Activated CD8-positive, alpha-beta memory T cell treated with anti-CD3 and anti-CD28 coated beads, Interleukin-2, amount 10 ng/mL, durations not matched to agents 7 days and 5 days (primary cell): Measurements from ENCODE around the gene GNB1L. TPM values are rescaled to one million over a fixed set of nuclear protein-coding genes. Genes with fewer than 3 reads are reported as not detected.

Experiments used
- ATAC-seq: fragments of 150-1000 bp; cut with Tn5 transposase; one replicate; pipeline ENCODE4 v1.10.0; 2021; ENCODE audit warnings: moderate library complexity
- CTCF ChIA-PET: fragments of 350-600 bp; sonication (Branson Sonifier 250); formaldehyde crosslinking; loops from one replicate; lab custom pipeline; 2021; ENCODE audit warnings: antibody characterized with exemption; lab: Charles Lee
- DNase-seq: peaks from one replicate; pipeline ENCODE4 v3.0.0-alpha.2; 2020
- H3K27ac Mint-ChIP-seq: one replicate; pipeline ENCODE4 v1.8.0; 2021; ENCODE audit warnings: mild to moderate bottlenecking, mixed read lengths
- H3K27me3 Mint-ChIP-seq: one replicate; pipeline ENCODE4 v1.8.0; 2021; ENCODE audit warnings: mixed read lengths
- H3K36me3 Mint-ChIP-seq: one replicate; pipeline ENCODE4 v1.8.0; 2021; ENCODE audit warnings: mild to moderate bottlenecking, mixed read lengths
- H3K4me1 Mint-ChIP-seq: one replicate; pipeline ENCODE4 v1.8.0; 2021; ENCODE audit warnings: mixed read lengths
- H3K4me3 Mint-ChIP-seq: one replicate; pipeline ENCODE4 v1.8.0; 2021; ENCODE audit warnings: mild to moderate bottlenecking, moderate library complexity, mixed read lengths
- H3K9me3 Mint-ChIP-seq: one replicate; pipeline ENCODE4 v1.8.0; 2022; ENCODE audit warnings: low read depth, mixed read lengths
- total RNA-seq, 2 experiments: library from RNA; stranded (reverse); gene quantifications; one replicate each; pipeline ENCODE4 v1.2.3, GENCODE V29; 2021

Gene GNB1L
- total RNA-seq, 2 experiments from 2014 or later = 13.7 to 14.7 TPM

DNA sequence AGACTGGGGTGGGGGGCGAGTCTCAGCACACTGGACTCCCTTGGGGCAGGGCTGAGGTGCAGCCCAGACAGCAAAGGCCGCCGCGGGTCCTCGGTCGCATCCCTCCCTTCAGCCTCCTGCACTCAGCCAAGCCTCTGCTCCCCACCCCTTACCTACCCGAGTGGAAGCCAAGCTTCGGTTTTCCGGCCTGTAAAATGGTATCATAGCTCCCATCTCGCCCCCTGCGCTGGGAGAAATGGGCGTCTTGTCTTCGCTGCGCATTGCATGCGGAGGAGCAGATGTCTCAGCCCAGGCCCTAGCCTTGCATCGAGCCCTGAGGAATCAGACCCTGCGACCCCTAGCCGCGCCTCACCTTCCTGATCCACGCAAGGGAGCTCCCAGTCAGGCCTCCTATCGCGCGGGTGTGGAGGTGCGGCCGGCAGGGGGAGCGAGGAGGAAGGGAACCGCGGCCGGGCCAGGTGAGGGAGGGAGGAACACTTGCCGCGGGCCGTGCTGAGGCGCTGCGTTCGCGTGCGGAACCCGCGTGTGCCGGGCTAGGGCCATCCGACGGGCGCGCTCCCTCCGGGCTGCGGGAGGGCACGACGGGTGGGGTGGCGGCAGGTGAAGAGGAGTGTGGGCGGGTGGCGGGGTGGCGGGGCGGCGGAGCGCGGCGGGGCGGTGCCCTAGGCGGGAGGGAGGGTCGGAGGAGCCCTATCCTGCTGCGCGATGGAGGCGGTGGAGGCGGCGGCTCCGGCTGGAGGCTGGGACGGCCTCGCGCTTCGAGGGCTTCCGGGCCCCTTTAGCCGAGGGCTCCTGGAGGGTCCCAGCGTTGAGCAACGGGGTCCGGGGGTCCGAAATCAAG, 98.2 kb downstream of the GNB1L start:
- Mint-ChIP-seq H3K4me1 (peaks cover 16% of the 10 kb centered on the region), H3K36me3 (peaks cover 6% of the 10 kb centered on the region), H3K9me3 (no peaks in the 10 kb centered on the region), H3K27me3 (peaks cover 70% of the 10 kb centered on the region), H3K4me3 (no peak overlapping the region), H3K27ac (no peak overlapping the region)
- peak; percentile 73 for DNase-seq
- CTCF ChIA-PET = interaction anchor here (0.6 to 4.3 kb wide), 10 partner anchors 9 to 474 kb away, joined by 3 to 27 read pairs (median 4); partner anchors contain the start of gene GP1BB
- ATAC-seq = peak; percentile 75

DNA sequence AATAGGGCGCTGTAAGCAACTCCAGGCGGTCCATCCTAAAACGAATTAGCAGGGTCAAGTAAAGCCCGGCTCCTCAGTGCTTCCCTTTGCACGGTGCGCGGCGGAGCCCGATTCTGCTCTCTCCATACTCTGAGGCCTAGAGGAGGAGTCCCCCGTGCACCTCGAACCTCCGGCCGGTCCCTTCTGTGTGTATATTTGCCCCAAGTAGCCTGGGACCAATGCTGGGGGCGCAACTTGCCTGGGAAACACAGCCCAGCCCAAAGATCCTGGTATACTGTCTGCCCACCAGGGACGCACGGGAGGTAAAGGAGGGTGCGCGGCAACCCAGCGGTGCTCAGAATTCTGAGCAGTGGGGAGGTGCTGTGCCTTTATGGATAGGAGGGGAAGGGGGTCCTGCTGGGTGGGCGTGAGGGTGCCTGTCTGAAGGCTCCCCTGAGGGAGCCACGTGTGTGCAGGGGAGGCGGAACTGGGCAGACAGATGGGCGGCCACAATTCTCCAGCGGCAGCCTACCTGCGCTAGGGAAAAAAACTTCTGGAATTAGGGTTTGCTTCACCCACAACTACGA, 98.9 kb downstream of the GNB1L start:
- Mint-ChIP-seq H3K4me3 (no peak overlapping the region), H3K9me3 (no peaks in the 10 kb centered on the region), H3K27ac (no peak overlapping the region), H3K4me1 (peaks cover 15% of the 10 kb centered on the region), H3K27me3 (peaks cover 69% of the 10 kb centered on the region), H3K36me3 (peaks cover 6% of the 10 kb centered on the region)
- no peak for ATAC-seq
- DNase-seq = no peak
- CTCF ChIA-PET = interaction anchor here (0.6 to 4.3 kb wide), 10 partner anchors 10 to 474 kb away, joined by 3 to 27 read pairs (median 4); partner anchors contain the start of gene GP1BB

GRCh38 chr22:19755145-19755710, 99.4 kb downstream of the GNB1L start:
- Mint-ChIP-seq H3K4me3 (no peak overlapping the region), H3K27ac (no peak overlapping the region), H3K4me1 (peaks cover 14% of the 10 kb centered on the region), H3K9me3 (no peaks in the 10 kb centered on the region), H3K36me3 (peaks cover 5% of the 10 kb centered on the region), H3K27me3 (peaks cover 68% of the 10 kb centered on the region)
- DNase-seq (no peak), ATAC-seq (no peak)
- CTCF ChIA-PET = interaction anchor here (1.0 to 4.3 kb wide), 3 partner anchors 10 to 94 kb away, joined by 3 to 24 read pairs (median 4); no protein-coding TSS in a partner anchor

GRCh38 chr22:19754701-19755144, 100.0 kb downstream of the GNB1L start:
- H3K4me3 Mint-ChIP-seq = no peak overlapping the region
- no peak for DNase-seq
- no peaks in the 10 kb centered on the region for H3K36me3 Mint-ChIP-seq
- no peak for ATAC-seq
- no peak overlapping the region for H3K27ac Mint-ChIP-seq
- H3K9me3 Mint-ChIP-seq = no peaks in the 10 kb centered on the region
- H3K4me1 Mint-ChIP-seq = peaks cover 9% of the 10 kb centered on the region
- CTCF ChIA-PET = interaction anchor here (1.0 to 4.3 kb wide), 2 partner anchors 9 to 24 kb away, joined by 3 to 24 read pairs; no protein-coding TSS in a partner anchor
- H3K27me3 Mint-ChIP-seq = peaks cover 62% of the 10 kb centered on the region

DNA sequence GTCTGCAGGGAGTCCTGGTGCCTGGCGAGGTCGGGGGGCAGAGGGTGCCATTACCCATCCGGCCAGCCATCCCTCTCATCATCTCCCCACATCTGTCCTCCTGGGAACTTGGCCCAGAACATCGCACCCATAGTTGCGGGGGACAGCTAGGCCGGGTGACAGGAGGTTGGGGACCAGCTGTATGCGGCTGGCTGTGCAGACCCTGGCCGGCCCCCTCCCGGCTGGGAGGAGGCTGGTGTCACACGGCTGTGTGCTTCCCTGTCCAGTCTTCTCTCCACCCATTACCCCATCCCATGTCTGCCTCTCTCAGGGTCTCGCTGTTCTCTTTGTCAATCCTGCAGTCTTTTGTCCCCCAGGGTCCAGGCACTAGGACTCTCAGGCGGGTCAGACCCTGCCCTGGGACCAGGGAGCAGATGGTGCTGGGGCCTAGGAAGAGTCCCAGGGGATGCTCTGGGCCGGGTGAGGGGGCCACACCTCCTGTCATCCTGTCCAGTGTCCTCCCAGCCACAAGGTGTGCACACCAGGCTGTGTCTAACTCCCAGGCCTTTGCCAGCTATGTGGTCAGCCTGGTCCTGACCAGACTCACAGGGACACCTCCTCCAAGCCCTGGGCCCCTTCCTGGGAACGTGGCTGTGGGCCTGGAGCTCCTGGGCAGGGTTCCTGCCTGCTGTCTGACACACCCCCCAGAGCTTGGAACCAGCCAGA, 100.5 kb downstream of the GNB1L start:
- peaks cover 8% of the 10 kb centered on the region for H3K4me1 Mint-ChIP-seq

GRCh38 chr22:19753090-19753842, 101.4 kb downstream of the GNB1L start:
- no peaks in the 10 kb centered on the region for H3K36me3 Mint-ChIP-seq
- no peaks in the 10 kb centered on the region for H3K9me3 Mint-ChIP-seq
- no peak overlapping the region for H3K27ac Mint-ChIP-seq
- no peak for DNase-seq
- peaks cover 55% of the 10 kb centered on the region for H3K27me3 Mint-ChIP-seq
- peaks cover 8% of the 10 kb centered on the region for H3K4me1 Mint-ChIP-seq
- CTCF ChIA-PET = interaction anchor here (1.1 to 4.3 kb wide), 2 partner anchors 23 to 157 kb away, joined by 3 to 24 read pairs; no protein-coding TSS in a partner anchor
- no peak for ATAC-seq
- no peak overlapping the region for H3K4me3 Mint-ChIP-seq

More for the DNA sequence above, 100.5 kb downstream of the GNB1L start:
- ATAC-seq (no peak), DNase-seq (no peak)
- Mint-ChIP-seq H3K27ac (no peak overlapping the region), H3K36me3 (no peaks in the 10 kb centered on the region), H3K4me3 (no peak overlapping the region), H3K9me3 (no peaks in the 10 kb centered on the region), H3K27me3 (peaks cover 58% of the 10 kb centered on the region)
- CTCF ChIA-PET = interaction anchor here (4.3 kb wide), 1 partner anchor 23 kb away, joined by 24 read pairs; no protein-coding TSS in a partner anchor

DNA sequence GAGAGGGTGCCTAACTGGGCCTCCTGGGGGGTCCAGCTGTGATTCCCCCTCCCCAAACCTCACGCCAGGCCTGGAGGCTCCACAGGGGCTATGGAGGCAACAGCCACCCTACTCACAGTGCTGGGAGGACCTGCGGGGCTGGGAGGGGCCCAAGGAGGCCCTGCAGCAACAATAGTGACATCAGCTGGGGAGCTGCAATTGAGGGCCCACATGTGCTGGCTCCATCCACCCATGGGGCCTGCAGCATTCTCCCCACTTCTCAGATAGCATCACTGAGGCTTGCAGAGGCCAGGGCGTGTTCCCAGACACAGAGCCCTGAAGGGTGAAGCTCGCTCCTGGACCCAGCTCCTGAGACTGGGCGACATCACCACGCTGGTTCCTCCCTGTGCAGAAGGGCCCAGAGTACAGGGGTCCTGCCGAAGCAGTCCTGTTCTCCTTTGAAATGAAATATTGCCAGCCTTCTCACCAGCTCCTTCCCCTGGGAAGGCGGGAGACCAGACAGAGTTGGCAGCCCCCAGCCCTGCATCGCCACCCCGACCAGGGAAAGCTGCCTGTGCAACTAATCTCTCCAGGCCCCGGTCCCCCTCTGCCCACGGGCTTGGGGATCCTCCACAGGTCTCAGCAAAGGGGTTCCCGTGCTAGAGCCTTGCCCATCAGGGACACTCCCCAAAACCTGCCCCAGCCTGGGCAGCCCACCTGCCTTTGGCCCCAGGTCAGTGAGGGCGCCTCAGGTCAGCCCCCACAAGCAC, 103.0 kb downstream of the GNB1L start:
- Mint-ChIP-seq H3K4me3 (no peak overlapping the region), H3K4me1 (peaks cover 2% of the 10 kb centered on the region), H3K9me3 (no peaks in the 10 kb centered on the region), H3K27me3 (peaks cover 43% of the 10 kb centered on the region), H3K27ac (no peak overlapping the region), H3K36me3 (no peaks in the 10 kb centered on the region)
- DNase-seq (no peak), ATAC-seq (no peak)
- CTCF ChIA-PET = interaction anchor here (0.9 kb wide), 2 partner anchors 21 to 158 kb away, joined by 4 read pairs; no protein-coding TSS in a partner anchor

GRCh38 chr22:19750507-19751490, 103.9 kb downstream of the GNB1L start:
- CTCF ChIA-PET = interaction anchor here (0.9 kb wide), 2 partner anchors 20 to 159 kb away, joined by 4 read pairs; no protein-coding TSS in a partner anchor

GRCh38 chr22:19749876-19750275, 104.8 kb downstream of the GNB1L start:
- H3K4me1 Mint-ChIP-seq = no peaks in the 10 kb centered on the region
- H3K36me3 Mint-ChIP-seq = no peaks in the 10 kb centered on the region
- peaks cover 26% of the 10 kb centered on the region for H3K27me3 Mint-ChIP-seq
- ATAC-seq (no peak), DNase-seq (no peak)
- H3K4me3 Mint-ChIP-seq = no peak overlapping the region
- CTCF ChIA-PET = no interaction called here
- H3K9me3 Mint-ChIP-seq = no peaks in the 10 kb centered on the region
- H3K27ac Mint-ChIP-seq = no peak overlapping the region

More at GRCh38 chr22:19750507-19751490, 103.9 kb downstream of the GNB1L start:
- H3K9me3 Mint-ChIP-seq = no peaks in the 10 kb centered on the region
- no peaks in the 10 kb centered on the region for H3K36me3 Mint-ChIP-seq
- DNase-seq (no peak), ATAC-seq (no peak)
- no peak overlapping the region for H3K4me3 Mint-ChIP-seq
- no peaks in the 10 kb centered on the region for H3K4me1 Mint-ChIP-seq
- peaks cover 34% of the 10 kb centered on the region for H3K27me3 Mint-ChIP-seq
- no peak overlapping the region for H3K27ac Mint-ChIP-seq

GRCh38 chr22:19748991-19749664, 105.5 kb downstream of the GNB1L start:
- Mint-ChIP-seq H3K4me1 (no peaks in the 10 kb centered on the region), H3K27ac (no peak overlapping the region), H3K36me3 (no peaks in the 10 kb centered on the region), H3K4me3 (no peak overlapping the region), H3K27me3 (peaks cover 18% of the 10 kb centered on the region), H3K9me3 (no peaks in the 10 kb centered on the region)
- ATAC-seq = no peak
- DNase-seq = no peak
- CTCF ChIA-PET = no interaction called here
